ENCODE data around the gene BMAL1.

The BMAL1 gene

DNA sequence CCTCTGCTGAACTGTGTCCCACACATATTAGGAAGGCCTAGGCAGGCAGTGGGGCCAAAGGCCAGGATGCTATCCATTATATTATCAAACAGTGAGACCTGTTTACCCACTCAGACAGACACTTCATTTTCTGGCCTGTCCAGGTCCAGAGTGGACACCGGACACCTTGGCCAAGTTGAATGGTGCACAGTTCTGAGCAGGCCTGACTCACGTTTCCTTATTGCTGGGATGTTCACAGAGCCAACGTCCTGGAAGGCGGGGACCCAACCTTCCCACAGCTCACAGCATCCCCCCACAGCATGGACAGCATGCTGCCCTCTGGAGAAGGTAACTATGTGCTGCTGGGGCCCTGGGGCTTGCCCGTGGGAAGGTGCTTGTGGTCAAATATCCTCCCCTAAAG, 98.8 kb downstream of the BMAL1 start:
- Histone ChIP-seq H3K9me3 (ENCODE audit: control insufficient read depth, low read length) (no peaks in the 10 kb centered on the region), H3K27me3 (ENCODE audit: control insufficient read depth, insufficient read depth, low read length) (no peaks in the 10 kb centered on the region), H3K9ac (no peak overlapping the region), H3K4me3 (ENCODE audit: low read depth, low read length) (no peak overlapping the region), H2AFZ (no peak overlapping the region), H3K36me3 (ENCODE audit: control insufficient read depth, insufficient read depth, low read length) (no peaks in the 10 kb centered on the region), H3K79me2 (no peaks in the 10 kb centered on the region), H3K4me2 (ENCODE audit: low read length) (no peak overlapping the region), H3K4me1 (no peaks in the 10 kb centered on the region), H3K27ac (no peak overlapping the region)
- TF ChIP-seq CTCF (IDR thresholded peaks at IDR 0.05), result no peak

- Histone ChIP-seq H3K36me3 (ENCODE audit: control insufficient read depth, insufficient read depth, low read length) (no peaks in the 10 kb centered on the region), H3K4me2 (ENCODE audit: low read length) (no peak overlapping the region), H3K27ac (no peak overlapping the region), H3K79me2 (no peaks in the 10 kb centered on the region), H3K9me3 (ENCODE audit: control insufficient read depth, low read length) (no peaks in the 10 kb centered on the region), H3K4me1 (no peaks in the 10 kb centered on the region), H3K9ac (no peak overlapping the region), H3K27me3 (ENCODE audit: control insufficient read depth, insufficient read depth, low read length) (no peaks in the 10 kb centered on the region), H2AFZ (no peak overlapping the region), H3K4me3 (ENCODE audit: low read depth, low read length) (no peak overlapping the region)
- TF ChIP-seq CTCF (IDR thresholded peaks at IDR 0.05), result no peak
Observed at GRCh38 chr11:13376838-13377237, 99.2 kb downstream of the BMAL1 start.

GRCh38 chr11:13378316-13378715, 100.7 kb downstream of the BMAL1 start:
- Histone ChIP-seq H3K27me3 (ENCODE audit: control insufficient read depth, insufficient read depth, low read length) (no peaks in the 10 kb centered on the region), H3K4me1 (no peaks in the 10 kb centered on the region), H3K36me3 (ENCODE audit: control insufficient read depth, insufficient read depth, low read length) (no peaks in the 10 kb centered on the region), H3K27ac (no peak overlapping the region), H3K4me2 (ENCODE audit: low read length) (no peak overlapping the region), H3K4me3 (ENCODE audit: low read depth, low read length) (no peak overlapping the region), H3K9me3 (ENCODE audit: control insufficient read depth, low read length) (no peaks in the 10 kb centered on the region), H3K79me2 (no peaks in the 10 kb centered on the region), H3K9ac (no peak overlapping the region), H2AFZ (no peak overlapping the region)
- TF ChIP-seq CTCF (IDR thresholded peaks at IDR 0.05), result no peak

DNA sequence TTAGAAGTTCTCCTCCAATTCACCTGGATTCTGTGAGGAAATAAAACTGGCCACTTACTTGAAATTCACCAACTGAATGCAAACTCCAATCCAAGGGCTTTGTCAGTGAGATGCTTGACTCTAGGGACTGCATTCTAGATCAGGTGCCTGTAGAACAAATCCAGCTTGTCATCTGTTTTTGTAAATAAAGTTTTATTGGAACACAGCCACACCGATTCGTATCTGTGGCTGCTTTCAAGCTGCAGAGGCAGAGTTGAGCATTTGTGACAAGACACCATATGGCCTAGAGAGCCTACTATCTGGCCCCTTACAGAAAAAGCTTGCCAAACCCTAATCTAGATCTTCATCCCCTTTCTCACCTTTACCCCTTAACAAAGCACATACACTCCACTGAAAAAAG, 103.1 kb downstream of the BMAL1 start:
- Histone ChIP-seq H3K9ac (no peak overlapping the region), H3K36me3 (ENCODE audit: control insufficient read depth, insufficient read depth, low read length) (no peaks in the 10 kb centered on the region), H3K27me3 (ENCODE audit: control insufficient read depth, insufficient read depth, low read length) (no peaks in the 10 kb centered on the region), H3K27ac (no peak overlapping the region), H3K79me2 (no peaks in the 10 kb centered on the region), H3K4me3 (ENCODE audit: low read depth, low read length) (no peak overlapping the region), H2AFZ (no peak overlapping the region), H3K9me3 (ENCODE audit: control insufficient read depth, low read length) (no peaks in the 10 kb centered on the region), H3K4me2 (ENCODE audit: low read length) (no peak overlapping the region), H3K4me1 (no peaks in the 10 kb centered on the region)
- TF ChIP-seq CTCF (IDR thresholded peaks at IDR 0.05), result no peak

GRCh38 chr11:13382751-13383150, 105.2 kb downstream of the BMAL1 start:
- H3K79me2 ChIP-seq, result no peaks in the 10 kb centered on the region
- H3K27ac ChIP-seq, result no peak overlapping the region
- no peak overlapping the region for H3K4me2 ChIP-seq (ENCODE audit: low read length)
- H3K4me1 ChIP-seq, result no peaks in the 10 kb centered on the region
- no peak for TF ChIP-seq CTCF (IDR thresholded peaks at IDR 0.05)
- no peaks in the 10 kb centered on the region for H3K9me3 ChIP-seq (ENCODE audit: control insufficient read depth, low read length)
- no peak overlapping the region for H3K9ac ChIP-seq
- H3K36me3 ChIP-seq (ENCODE audit: control insufficient read depth, insufficient read depth, low read length), result no peaks in the 10 kb centered on the region
- H2AFZ ChIP-seq, result no peak overlapping the region
- no peaks in the 10 kb centered on the region for H3K27me3 ChIP-seq (ENCODE audit: control insufficient read depth, insufficient read depth, low read length)
- H3K4me3 ChIP-seq (ENCODE audit: low read depth, low read length), result no peak overlapping the region
